HEK293 (cell line): ENCODE data around the gene STARD10.
"Not testable (repeated sequence)": the region's sequence is repeated elsewhere in the genome, so short reads cannot be mapped to it uniquely, and the experiment has no call there.

Experiments
- CTCF ChIA-PET: fragments of 350-600 bp; formaldehyde crosslinking; extraction: SDS; loops from one replicate; lab custom pipeline; 2021; ENCODE audit warnings: antibody characterized with exemption; lab: Yijun Ruan, JAX
- POLR2A ChIA-PET: fragments of 300-600 bp; formaldehyde crosslinking; extraction: SDS; loops from one replicate; lab custom pipeline; 2020; ENCODE audit warnings: antibody characterized with exemption, inconsistent platforms; lab: Yijun Ruan, JAX
- H3K27ac ChIP-seq: fragments of 200-500 bp; sonication (Bioruptor generic); 2 replicates; pipeline ENCODE4 v1.5.1; 2014; ENCODE audit warnings: low read depth, low read length, control low read depth, inconsistent platforms; ENCODE audit errors: extremely low read depth
- H3K36me3 ChIP-seq, 2 experiments: fragments of 200-500 bp in 1 of 2; sonication (Bioruptor generic) in 1 of 2; 1 replicate in 1 of 2; 2 replicates in 1 of 2; pipeline ENCODE4 v1.5.1; 2014 to 2017; ENCODE audit warnings: inconsistent platforms in 2 of 2, low read length in 2 of 2; ENCODE audit not compliant: control insufficient read depth in 2 of 2, insufficient read depth in 1 of 2
- H3K4me1 ChIP-seq: fragments of 200-500 bp; sonication (Bioruptor generic); 2 replicates; pipeline ENCODE4 v1.5.1; 2014; ENCODE audit warnings: mild to moderate bottlenecking, low read length, inconsistent platforms; ENCODE audit not compliant: control insufficient read depth, insufficient read depth
- H3K4me3 ChIP-seq: 2 replicates; pipeline ENCODE4 v1.5.1; 2011; ENCODE audit warnings: low read depth, mild to moderate bottlenecking, control low read depth, low read length, moderate library complexity
- H3K9me3 ChIP-seq: fragments of 200-500 bp; sonication (Bioruptor generic); 2 replicates; pipeline ENCODE4 v1.5.1; 2014; ENCODE audit warnings: low read depth, low read length, inconsistent platforms; ENCODE audit not compliant: control insufficient read depth, insufficient read depth
- GFI1B ChIP-seq: fragments of 450-650 bp; formaldehyde crosslinking; IDR thresholded peaks from 2 replicates; pipeline ENCODE4 v1.5.1; 2016; ENCODE audit warnings: missing biosample characterization, missing genetic modification characterization
- GLI2 ChIP-seq: fragments of 450-650 bp; formaldehyde crosslinking; IDR thresholded peaks from 2 replicates; pipeline ENCODE4; 2017; ENCODE audit warnings: missing biosample characterization, missing genetic modification characterization, low read depth, borderline replicate concordance
- GLIS2 ChIP-seq: fragments of 450-650 bp; formaldehyde crosslinking; IDR thresholded peaks from 2 replicates; pipeline ENCODE4 v1.5.1; 2016; ENCODE audit warnings: missing biosample characterization, missing genetic modification characterization
- KLF1 ChIP-seq: fragments of 450-650 bp; formaldehyde crosslinking; IDR thresholded peaks from 2 replicates; pipeline ENCODE4 v1.5.1; 2016; ENCODE audit warnings: missing biosample characterization, missing genetic modification characterization
- SP2 ChIP-seq: fragments of 450-650 bp; formaldehyde crosslinking; IDR thresholded peaks from 2 replicates; pipeline ENCODE4 v1.5.1; 2016; ENCODE audit warnings: missing biosample characterization, missing genetic modification characterization
- SP3 ChIP-seq: fragments of 450-650 bp; formaldehyde crosslinking; IDR thresholded peaks from 2 replicates; pipeline ENCODE4 v1.5.1; 2016; ENCODE audit warnings: missing biosample characterization, missing genetic modification characterization
- SP7 ChIP-seq: fragments of 450-650 bp; formaldehyde crosslinking; IDR thresholded peaks from 2 replicates; pipeline ENCODE4 v1.5.1; 2016; ENCODE audit warnings: missing biosample characterization, missing genetic modification characterization
- TRIM28 ChIP-seq: IDR thresholded peaks from 2 replicates; pipeline ENCODE4 v1.6.1; 2011; ENCODE audit warnings: low read length, control low read depth, borderline replicate concordance
- ZBTB17 ChIP-seq: fragments of 450-650 bp; formaldehyde crosslinking; IDR thresholded peaks from 2 replicates; pipeline ENCODE4 v1.5.1; 2016; ENCODE audit warnings: missing biosample characterization, missing genetic modification characterization
- ZBTB21 ChIP-seq: fragments of 450-650 bp; formaldehyde crosslinking; IDR thresholded peaks from 2 replicates; pipeline ENCODE4 v1.5.1; 2017; ENCODE audit warnings: missing biosample characterization, missing genetic modification characterization
- ZBTB48 ChIP-seq: fragments of 450-650 bp; formaldehyde crosslinking; IDR thresholded peaks from 2 replicates; pipeline ENCODE4 v1.5.1; 2016; ENCODE audit warnings: missing biosample characterization, missing genetic modification characterization
- ZNF324 ChIP-seq: fragments of 450-650 bp; formaldehyde crosslinking; IDR thresholded peaks from 2 replicates; pipeline ENCODE4 v1.5.1; 2016; ENCODE audit warnings: missing biosample characterization, missing genetic modification characterization
- ZNF335 ChIP-seq: fragments of 450-650 bp; formaldehyde crosslinking; conservative IDR thresholded peaks from 2 replicates; pipeline ENCODE4 v1.5.1; 2016; ENCODE audit warnings: missing biosample characterization, missing genetic modification characterization
- ZNF571 ChIP-seq: fragments of 450-650 bp; formaldehyde crosslinking; IDR thresholded peaks from 2 replicates; pipeline ENCODE4 v1.5.0; 2017; ENCODE audit warnings: missing biosample characterization, missing genetic modification characterization
- ZNF623 ChIP-seq: fragments of 450-650 bp; formaldehyde crosslinking; IDR thresholded peaks from 2 replicates; pipeline ENCODE4 v1.5.1; 2016; ENCODE audit warnings: missing biosample characterization, missing genetic modification characterization
- ZNF629 ChIP-seq: fragments of 450-650 bp; formaldehyde crosslinking; IDR thresholded peaks from 2 replicates; pipeline ENCODE4 v1.5.1; 2017; ENCODE audit warnings: missing biosample characterization, missing genetic modification characterization
- ZSCAN30 ChIP-seq: fragments of 450-650 bp; IDR thresholded peaks from 2 replicates; pipeline ENCODE4 v1.5.1; 2018; ENCODE audit warnings: missing biosample characterization, mild to moderate bottlenecking, missing genetic modification characterization, moderate library complexity
- TF ChIP-seq, protein P1 (sequence below): fragments of 450-650 bp; formaldehyde crosslinking; IDR thresholded peaks from 2 replicates; pipeline ENCODE4 v1.5.1; 2016; ENCODE audit warnings: missing biosample characterization, missing genetic modification characterization
- TF ChIP-seq, protein P2 (sequence below): fragments of 450-650 bp; formaldehyde crosslinking; IDR thresholded peaks from 2 replicates; pipeline ENCODE4 v1.5.1; 2016; ENCODE audit warnings: missing biosample characterization, missing genetic modification characterization, low read depth
- TF ChIP-seq, protein P3 (sequence below): fragments of 450-650 bp; formaldehyde crosslinking; IDR thresholded peaks from 2 replicates; pipeline ENCODE4 v1.5.1; 2016; ENCODE audit warnings: missing biosample characterization, missing genetic modification characterization

Gene STARD10

DNA sequence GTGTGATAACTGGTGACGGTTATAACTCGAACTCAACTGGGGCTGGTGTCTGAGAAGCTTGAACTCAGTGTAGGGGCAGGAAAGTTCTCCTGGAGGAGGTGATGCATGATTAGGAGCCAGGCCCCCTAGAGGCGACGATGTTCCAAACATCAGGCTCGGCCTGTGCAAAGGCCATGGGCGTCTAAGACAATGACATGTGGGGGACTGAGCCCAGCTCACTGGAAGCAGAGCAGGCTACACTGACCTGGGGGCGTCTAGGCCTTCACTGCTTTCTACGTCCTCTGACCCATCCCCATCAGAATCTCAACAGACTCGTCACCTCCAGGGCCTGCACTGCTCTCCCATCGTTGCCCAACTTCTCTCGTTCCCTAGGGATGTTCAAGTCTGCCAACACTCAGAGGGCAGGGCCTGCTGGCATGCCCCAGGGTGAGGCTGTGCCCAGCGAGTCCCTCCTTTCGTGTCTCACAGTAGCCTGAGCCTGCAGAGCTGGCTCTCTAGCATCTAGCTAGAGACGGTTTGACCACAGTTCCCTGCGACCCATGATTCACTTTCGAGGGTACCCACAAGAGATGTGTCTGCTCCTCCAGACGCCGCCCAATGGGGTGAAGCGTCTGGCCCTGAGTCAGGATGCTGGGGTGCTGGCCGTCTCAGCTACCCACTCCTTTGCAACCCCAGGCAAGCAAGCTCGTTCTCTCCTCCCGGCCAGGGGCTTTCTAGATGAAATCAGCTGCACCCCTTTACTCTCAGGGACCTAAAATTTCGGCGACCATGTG, 19.3 kb upstream of the STARD10 start (continued):
- TF ChIP-seq SP3 (tag by site-specific recombination), result 0 out of 2 replicates have a peak, but pooled peaks have one; percentile 21
- peak; percentile 77 for TF ChIP-seq ZBTB17 (tag by site-specific recombination)
- TF ChIP-seq KLF1 (tag by site-specific recombination), result 0 out of 2 replicates have a peak, but pooled peaks have one; percentile 7
- TF ChIP-seq TRIM28, result peak; percentile 96; the same call in 1 of the 2 replicates
- TF ChIP-seq, protein P1, sequence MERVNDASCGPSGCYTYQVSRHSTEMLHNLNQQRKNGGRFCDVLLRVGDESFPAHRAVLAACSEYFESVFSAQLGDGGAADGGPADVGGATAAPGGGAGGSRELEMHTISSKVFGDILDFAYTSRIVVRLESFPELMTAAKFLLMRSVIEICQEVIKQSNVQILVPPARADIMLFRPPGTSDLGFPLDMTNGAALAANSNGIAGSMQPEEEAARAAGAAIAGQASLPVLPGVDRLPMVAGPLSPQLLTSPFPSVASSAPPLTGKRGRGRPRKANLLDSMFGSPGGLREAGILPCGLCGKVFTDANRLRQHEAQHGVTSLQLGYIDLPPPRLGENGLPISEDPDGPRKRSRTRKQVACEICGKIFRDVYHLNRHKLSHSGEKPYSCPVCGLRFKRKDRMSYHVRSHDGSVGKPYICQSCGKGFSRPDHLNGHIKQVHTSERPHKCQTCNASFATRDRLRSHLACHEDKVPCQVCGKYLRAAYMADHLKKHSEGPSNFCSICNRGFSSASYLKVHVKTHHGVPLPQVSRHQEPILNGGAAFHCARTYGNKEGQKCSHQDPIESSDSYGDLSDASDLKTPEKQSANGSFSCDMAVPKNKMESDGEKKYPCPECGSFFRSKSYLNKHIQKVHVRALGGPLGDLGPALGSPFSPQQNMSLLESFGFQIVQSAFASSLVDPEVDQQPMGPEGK, result peak; percentile 55
- TF ChIP-seq ZSCAN30 (tag by site-specific recombination), result 0 out of 2 replicates have a peak, but pooled peaks have one; percentile 8
- peak; percentile 38; the same call in 1 of the 2 replicates for TF ChIP-seq SP7
- TF ChIP-seq ZNF623 (tag by site-specific recombination), result peak; percentile 93
- TF ChIP-seq GLIS2 (tag by site-specific recombination), result peak; percentile 58; the same call in 1 of the 2 replicates
- TF ChIP-seq ZNF571 (tag by site-specific recombination), result no peak

DNA sequence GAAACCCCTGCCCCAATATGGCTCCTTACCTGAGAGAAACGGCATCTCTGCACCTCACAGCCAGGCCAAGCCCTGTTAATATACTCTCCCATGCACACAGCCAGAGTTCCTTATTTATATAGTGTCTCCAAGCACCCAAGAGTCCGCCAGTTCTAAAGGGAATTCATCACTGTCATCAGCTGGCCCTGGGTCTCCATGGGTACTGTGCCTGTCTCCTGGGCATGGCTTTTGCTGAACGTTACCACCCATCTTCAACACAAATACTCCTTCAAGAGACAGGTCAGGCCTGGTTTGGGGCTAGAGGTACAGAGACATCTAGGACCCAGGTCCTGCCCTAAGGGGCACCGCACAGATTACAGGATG, 18.7 kb upstream of the STARD10 start:
- POLR2A ChIA-PET, result interaction anchor here (1.0 kb wide), 1 partner anchor 19 kb away, joined by 3 read pairs; the partner anchor contains the start of gene STARD10
- TF ChIP-seq ZBTB21 (tag by site-specific recombination) (no peak), ZNF335 (tag by site-specific recombination) (peak; percentile 54)
- TF ChIP-seq, all 188 proteins: peak for 1
- H3K27ac ChIP-seq, result no peak overlapping the region
- CTCF ChIA-PET, result interaction anchor here (0.5 to 2.1 kb wide), 5 partner anchors 10 to 1100 kb away, joined by 3 to 5 read pairs (median 4); no protein-coding TSS in a partner anchor
- no peak overlapping the region for H3K4me3 ChIP-seq
- peaks cover 0 to 15% of the 10 kb centered on the region in 2 experiments; a peak in 1 of 3 replicates for H3K36me3 ChIP-seq
- H3K4me1 ChIP-seq, result no peaks in the 10 kb centered on the region
- no peaks in the 10 kb centered on the region for H3K9me3 ChIP-seq

GRCh38 chr11:72811686-72812085, 17.8 kb upstream of the STARD10 start:
- not testable (repeated sequence) for H3K9me3 ChIP-seq, H3K4me3 ChIP-seq

GRCh38 chr11:72808331-72808798, 14.5 kb upstream of the STARD10 start:
- H3K9me3 ChIP-seq, result no peaks in the 10 kb centered on the region
- H3K4me1 ChIP-seq, result no peaks in the 10 kb centered on the region
- no peak overlapping the region for H3K4me3 ChIP-seq
- no peak overlapping the region for H3K27ac ChIP-seq
- ChIA-PET CTCF (no interaction called here), POLR2A (interaction anchor here (1.1 kb wide), 1 partner anchor 86 kb away, joined by 3 read pairs; no protein-coding TSS in a partner anchor)
- peaks cover 0 to 14% of the 10 kb centered on the region in 2 experiments; a peak in 2 of 3 replicates for H3K36me3 ChIP-seq
- TF ChIP-seq, protein P2, sequence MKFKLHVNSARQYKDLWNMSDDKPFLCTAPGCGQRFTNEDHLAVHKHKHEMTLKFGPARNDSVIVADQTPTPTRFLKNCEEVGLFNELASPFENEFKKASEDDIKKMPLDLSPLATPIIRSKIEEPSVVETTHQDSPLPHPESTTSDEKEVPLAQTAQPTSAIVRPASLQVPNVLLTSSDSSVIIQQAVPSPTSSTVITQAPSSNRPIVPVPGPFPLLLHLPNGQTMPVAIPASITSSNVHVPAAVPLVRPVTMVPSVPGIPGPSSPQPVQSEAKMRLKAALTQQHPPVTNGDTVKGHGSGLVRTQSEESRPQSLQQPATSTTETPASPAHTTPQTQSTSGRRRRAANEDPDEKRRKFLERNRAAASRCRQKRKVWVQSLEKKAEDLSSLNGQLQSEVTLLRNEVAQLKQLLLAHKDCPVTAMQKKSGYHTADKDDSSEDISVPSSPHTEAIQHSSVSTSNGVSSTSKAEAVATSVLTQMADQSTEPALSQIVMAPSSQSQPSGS, result peak; percentile 49; the same call in 1 of the 2 replicates
- TF ChIP-seq ZNF629 (tag by site-specific recombination) (peak; percentile 39; the same call in 1 of the 2 replicates), ZBTB48 (tag by site-specific recombination) (peak; percentile 39; the same call in 1 of the 2 replicates), GLI2 (tag by site-specific recombination) (no peak), ZNF324 (tag by site-specific recombination) (no peak), GFI1B (tag by site-specific recombination) (peak; percentile 89)
- TF ChIP-seq, protein P3, sequence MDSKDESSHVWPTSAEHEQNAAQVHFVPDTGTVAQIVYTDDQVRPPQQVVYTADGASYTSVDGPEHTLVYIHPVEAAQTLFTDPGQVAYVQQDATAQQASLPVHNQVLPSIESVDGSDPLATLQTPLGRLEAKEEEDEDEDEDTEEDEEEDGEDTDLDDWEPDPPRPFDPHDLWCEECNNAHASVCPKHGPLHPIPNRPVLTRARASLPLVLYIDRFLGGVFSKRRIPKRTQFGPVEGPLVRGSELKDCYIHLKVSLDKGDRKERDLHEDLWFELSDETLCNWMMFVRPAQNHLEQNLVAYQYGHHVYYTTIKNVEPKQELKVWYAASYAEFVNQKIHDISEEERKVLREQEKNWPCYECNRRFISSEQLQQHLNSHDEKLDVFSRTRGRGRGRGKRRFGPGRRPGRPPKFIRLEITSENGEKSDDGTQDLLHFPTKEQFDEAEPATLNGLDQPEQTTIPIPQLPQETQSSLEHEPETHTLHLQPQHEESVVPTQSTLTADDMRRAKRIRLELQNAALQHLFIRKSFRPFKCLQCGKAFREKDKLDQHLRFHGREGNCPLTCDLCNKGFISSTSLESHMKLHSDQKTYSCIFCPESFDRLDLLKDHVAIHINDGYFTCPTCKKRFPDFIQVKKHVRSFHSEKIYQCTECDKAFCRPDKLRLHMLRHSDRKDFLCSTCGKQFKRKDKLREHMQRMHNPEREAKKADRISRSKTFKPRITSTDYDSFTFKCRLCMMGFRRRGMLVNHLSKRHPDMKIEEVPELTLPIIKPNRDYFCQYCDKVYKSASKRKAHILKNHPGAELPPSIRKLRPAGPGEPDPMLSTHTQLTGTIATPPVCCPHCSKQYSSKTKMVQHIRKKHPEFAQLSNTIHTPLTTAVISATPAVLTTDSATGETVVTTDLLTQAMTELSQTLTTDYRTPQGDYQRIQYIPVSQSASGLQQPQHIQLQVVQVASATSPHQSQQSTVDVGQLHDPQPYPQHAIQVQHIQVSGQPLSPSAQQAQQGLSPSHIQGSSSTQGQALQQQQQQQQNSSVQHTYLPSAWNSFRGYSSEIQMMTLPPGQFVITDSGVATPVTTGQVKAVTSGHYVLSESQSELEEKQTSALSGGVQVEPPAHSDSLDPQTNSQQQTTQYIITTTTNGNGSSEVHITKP (tag by site-specific recombination), result peak; percentile 58; the same call in 1 of the 2 replicates

More at GRCh38 chr11:72811686-72812085, 17.8 kb upstream of the STARD10 start:
- CTCF ChIA-PET, result interaction anchor here (0.6 to 1.2 kb wide), 2 partner anchors 34 to 36 kb away, joined by 4 read pairs; no protein-coding TSS in a partner anchor
- not testable (repeated sequence) for H3K27ac ChIP-seq
- H3K36me3 ChIP-seq, result peaks cover 0 to 14% of the 10 kb centered on the region in 2 experiments; a peak in 1 of 3 replicates
- 0 out of 2 replicates have a peak, but pooled peaks have one; percentile 26 for TF ChIP-seq SP2 (tag by site-specific recombination)
- TF ChIP-seq, all 188 proteins: peak for 1; not testable (repeated sequence) for 187
- H3K4me1 ChIP-seq, result not testable (repeated sequence)
- POLR2A ChIA-PET, result interaction anchor here (0.6 to 0.7 kb wide), 2 partner anchors 14 to 201 kb away, joined by 7 read pairs; no protein-coding TSS in a partner anchor
